Fibroblast of skin of abdomen (primary cell): ENCODE data around the gene SCAMP2.

Experiments
- DNase-seq: peaks from one replicate; pipeline ENCODE4 v3.0.0-alpha.2; 2013

SCAMP2 gene

DNA sequence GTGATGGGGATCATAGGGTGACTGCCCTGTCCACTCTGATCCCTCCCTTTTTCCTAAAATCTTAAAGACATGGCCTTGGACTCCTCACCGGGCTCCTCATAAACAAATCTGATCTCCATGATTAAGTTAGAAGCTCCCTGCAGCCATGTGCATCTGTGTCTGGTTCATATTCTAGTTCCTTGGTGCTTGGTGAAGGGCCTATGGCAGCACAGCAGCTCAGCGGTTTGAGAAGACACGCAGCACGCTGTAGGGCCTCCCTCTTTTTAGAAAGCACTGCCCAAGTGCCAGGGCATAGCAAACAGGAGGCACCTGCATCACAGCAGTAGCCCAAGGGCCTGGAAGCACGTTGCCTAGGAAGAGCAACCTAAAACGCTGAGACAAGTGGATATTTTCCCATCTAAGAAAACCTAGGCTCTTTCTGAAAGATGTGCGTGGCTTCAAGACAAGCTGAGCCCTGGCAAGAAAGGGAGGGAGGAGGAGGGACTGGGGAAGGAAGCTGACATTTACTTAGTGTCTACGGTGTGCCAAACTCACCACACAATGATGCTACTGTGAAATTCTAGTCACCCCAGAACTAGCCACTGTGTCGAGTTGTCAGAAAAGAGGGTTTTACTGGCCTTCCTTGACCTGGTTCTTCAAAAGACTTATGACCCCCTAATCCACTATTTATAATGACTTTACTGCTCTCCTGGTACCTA, 15.3 kb downstream of the SCAMP2 start:
- DNase-seq = no peak

DNA sequence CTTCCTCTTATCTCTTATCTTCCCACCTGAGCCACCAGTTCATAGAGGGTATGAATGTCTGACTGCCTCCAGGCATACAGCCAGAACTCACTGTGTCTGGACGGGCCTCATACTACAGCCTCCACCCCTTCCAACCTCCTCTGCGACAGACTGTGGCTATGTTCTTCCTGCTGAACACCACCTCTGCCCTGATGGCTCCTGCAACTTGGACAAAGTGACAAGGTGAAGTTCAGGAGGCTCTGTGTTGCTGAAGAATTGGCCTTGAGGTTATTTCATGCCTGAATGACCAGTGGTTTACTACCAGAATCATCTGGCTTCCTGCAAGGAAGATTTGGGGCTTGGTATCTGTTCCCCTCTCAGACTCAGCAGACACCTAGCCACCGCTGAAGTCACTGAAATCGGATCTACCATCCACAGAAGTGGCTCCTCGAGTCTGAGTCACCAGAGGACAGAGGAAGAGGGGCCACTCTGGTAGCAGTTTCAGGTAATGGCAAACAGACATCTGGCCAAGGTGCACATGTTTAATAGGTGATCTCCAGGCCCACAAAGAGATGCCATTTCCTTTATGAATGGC, 16.0 kb downstream of the SCAMP2 start:
- no peak for DNase-seq

DNA sequence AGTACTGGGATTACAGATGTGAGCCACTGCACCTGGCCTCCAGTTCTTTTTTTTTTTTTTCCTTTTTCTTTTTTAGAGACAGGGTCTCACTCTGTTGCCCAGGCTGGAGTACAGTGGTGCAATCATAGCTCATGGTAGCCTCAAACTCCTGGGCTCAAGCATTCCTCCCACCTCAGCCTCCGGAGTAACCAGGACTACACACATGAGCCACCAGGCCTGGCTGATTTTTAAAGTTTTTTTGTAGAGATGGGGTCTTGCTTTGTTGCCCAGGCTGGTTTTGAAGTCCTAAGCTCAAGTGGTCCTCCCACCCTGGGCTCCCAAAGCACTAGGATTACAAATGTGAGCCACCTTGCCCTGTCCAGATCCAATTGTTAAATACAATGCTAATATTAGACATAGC, 16.6 kb downstream of the SCAMP2 start:
- DNase-seq = no peak

DNA sequence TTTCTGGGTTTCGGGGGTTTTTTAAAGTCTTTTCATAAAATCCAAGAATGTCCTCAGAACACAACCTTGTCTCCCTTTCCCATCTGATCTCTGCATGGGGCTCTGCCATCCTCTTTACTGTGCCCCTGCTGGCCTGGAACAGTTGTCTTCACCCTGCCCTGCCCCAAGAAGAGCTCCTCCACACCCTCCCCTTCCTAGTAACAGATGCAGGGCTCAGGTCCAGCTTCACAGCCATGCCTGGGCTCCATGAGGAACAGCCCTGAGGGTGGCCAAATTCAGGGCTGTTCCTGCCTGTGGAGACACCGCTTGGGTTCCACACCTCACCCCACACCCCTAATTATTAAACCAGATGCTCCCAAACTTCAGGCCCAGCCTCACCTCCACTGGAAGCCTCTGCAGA, 17.3 kb downstream of the SCAMP2 start:
- DNase-seq = no peak

DNA sequence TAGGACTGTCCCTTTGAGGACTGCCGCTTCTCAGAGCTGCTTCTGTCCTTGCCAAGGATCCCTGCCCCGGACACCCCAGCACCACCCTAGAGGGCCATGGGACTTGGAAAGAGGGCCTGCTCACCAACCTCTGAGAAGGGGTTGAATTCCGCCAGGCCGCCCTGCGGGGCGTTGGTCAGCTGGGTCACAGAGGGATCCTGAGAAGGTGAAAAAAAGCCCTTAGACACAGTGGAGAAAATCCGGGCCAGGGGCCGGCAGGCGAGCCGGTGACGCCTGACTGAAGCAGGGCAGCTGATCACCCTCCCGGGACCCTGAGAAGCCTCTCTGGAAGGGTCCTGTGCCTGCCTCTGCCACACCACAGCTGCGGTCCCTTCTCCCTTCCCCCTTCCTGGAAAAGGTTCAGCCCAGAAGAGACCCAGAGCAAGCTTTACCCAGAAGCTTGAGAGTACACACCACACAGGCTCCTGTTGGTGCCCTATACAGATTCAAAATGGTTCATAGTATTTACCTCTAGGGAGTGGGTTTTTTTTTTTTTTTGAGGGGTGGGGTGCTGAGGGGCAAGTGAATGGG, 18.6 kb downstream of the SCAMP2 start:
- no peak for DNase-seq

DNA sequence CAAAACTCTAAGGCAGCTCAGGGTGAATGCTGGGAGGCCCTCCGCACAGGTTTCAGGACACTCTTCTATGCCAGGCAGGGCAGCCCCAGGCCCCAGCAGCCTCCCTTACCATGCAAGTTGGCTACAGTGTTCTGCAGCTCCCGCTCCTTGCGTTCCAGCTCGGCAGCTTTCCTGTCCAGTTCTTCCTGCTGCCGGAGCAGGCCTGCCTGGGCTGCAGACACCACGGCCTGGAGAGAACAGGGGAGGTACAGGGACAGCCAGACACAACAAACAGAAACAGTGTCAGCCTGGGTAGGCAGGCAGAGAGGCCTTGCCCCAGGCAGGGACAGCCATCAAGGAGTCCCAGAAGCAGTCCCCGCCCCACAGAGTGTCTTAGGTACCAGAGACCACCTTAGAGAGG, 21.2 kb downstream of the SCAMP2 start:
- no peak for DNase-seq

DNA sequence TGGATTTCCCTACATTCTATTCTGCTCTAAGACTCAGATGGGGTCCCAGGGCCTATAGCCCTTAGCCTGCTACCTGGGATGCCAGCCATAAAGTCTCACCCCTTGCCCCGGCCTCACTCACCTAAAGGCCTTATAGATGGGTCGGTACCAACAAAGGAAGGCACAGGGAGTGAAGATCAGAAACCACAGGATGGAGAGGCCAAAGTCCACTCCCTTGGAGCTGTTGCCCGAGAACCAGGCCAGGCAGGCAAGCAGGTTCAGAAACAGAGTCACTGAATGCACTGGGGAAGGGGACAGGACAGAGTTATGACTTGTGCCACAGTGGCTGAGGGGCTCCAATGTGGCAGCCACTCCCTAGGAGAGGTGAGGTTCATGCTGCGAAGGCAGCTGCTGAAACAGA, 22.8 kb downstream of the SCAMP2 start:
- no peak for DNase-seq

DNA sequence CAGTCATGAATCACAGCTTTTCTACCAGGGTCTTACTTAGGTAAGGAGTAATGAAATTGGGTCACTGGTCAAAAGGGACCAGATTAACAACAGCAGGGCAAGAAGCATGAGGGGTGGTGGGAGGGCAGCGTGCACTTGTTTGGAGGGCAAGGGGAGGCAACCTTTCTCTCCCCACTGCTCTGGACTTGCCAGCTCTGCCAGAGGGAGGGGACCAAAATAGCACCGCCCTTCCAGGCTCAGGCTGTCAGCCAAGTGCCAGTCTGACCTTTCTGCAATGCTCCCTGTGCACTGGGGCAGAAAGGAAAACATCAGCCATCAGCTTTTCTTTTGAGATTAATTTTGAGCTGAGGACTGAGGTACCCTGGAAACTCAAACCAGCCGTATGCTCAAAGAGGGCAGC, 25.7 kb downstream of the SCAMP2 start:
- no peak for DNase-seq

DNA sequence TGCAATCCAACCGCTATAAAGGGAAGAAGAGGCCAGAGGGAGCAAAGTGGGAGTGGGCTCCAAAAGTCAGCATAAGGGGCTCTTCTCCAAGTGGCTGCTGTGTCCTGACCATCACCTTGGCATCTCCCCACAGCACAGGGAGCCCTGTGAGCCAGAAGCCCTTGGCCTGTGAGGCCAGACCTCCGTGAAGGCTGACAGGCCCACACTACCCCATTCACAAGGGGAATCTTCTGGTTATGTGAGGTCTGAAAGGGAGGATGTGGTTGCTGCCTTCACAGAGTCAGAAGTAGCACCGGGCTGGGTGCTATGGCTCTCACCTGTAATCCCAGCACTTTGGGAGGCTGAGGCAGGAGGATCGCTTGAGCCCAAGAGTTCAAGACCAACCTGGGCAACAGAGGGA, 27.6 kb downstream of the SCAMP2 start:
- no peak for DNase-seq

DNA sequence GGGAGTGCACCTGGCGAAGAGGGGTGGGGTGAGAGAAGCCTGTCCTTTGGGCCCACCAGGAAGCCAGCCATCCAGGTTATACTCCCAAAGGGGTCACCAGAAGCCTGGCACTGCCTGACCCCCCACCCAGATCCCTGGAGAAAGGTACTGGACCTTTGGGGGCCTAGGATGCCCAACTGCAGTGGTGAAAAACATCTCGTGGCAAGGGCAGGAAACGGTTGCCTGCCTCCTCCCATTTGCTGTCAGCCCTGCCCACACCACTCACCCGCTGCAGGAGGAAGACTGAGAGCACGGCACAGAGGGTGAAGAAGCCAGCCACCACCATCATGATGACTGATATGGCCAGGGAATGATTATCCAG, 28.0 kb downstream of the SCAMP2 start:
- DNase-seq = no peak

DNA sequence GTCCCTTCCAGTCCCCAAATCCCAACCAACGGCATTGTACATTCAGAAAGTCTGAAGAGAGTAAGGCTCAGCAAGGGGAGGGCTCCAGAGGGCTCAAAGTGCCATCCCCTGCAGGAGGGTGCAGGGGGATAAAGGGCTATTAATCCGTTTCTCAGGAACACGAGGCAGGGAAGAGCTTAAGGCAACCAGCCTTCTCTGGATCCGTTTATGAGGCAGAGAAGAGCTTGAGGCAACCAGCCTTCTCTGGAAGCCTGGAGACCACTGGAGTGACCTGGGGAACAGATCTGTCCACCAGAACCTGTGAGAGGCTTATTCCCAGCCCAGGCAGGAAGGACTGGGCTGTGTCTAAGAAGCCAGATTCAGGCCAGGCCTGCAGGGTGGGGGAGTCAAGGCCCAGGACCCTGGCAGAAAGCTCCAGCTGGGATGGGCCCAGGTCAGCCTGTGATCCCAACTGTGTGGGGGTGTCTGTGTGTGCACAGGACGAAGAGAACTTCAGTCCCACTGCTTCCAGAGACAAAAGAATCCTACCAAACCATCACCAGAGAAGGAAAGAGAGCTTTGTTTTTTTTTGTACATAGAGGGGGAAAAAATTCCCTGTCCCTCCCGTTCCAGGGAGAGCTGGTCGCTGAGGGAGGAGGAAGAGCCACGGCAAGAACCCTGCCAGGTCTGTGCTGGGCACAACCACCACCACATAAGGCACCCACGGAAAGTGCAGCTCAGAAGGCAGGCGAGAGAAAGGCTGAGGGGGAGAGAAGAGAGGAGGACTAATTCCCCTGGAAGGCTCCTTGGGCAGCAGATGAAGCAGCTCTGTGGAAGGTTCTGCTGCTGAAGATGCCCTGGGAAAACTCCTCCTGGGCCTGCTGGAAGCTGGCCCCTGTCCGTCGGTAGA, 28.6 kb downstream of the SCAMP2 start:
- no peak for DNase-seq

DNA sequence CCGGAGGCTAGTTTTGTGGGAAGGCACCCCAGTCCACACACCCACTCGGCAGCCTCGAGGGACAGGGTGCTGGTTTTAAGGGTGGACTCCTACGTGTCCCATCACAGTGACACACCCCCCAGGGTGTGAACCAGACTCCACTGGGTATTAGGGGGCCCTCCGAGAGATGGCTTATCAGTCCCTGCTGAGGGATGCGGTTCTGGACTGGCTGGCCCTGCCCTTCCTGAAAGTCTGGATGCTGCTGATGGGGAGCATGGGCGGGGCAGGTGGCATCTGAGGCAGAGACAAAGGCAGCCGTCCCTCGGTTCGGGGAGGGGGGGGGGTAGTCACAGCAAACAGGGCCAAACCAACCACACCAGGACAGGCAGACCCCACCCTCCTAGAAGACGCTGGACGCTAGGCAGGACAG, 29.3 kb downstream of the SCAMP2 start:
- DNase-seq = no peak

DNA sequence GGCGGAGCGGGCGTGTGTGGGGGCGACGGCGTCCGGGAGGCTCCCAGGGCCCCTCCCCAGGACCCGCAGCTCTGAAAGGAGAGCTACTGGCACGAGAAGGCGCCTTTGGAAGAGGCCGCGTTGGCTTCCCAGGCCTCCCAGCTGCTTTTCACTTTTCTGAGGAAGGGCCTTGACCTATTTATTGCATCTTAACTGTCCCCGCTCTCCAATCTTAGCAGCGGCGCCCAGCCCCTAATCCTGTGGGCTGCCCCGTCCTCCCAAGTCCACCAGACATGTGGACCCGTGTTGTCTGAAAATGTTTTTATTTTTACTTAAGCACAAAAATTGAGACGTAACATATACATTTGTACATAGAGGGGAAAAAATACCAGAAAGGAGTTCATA, 29.7 kb downstream of the SCAMP2 start:
- no peak for DNase-seq

DNA sequence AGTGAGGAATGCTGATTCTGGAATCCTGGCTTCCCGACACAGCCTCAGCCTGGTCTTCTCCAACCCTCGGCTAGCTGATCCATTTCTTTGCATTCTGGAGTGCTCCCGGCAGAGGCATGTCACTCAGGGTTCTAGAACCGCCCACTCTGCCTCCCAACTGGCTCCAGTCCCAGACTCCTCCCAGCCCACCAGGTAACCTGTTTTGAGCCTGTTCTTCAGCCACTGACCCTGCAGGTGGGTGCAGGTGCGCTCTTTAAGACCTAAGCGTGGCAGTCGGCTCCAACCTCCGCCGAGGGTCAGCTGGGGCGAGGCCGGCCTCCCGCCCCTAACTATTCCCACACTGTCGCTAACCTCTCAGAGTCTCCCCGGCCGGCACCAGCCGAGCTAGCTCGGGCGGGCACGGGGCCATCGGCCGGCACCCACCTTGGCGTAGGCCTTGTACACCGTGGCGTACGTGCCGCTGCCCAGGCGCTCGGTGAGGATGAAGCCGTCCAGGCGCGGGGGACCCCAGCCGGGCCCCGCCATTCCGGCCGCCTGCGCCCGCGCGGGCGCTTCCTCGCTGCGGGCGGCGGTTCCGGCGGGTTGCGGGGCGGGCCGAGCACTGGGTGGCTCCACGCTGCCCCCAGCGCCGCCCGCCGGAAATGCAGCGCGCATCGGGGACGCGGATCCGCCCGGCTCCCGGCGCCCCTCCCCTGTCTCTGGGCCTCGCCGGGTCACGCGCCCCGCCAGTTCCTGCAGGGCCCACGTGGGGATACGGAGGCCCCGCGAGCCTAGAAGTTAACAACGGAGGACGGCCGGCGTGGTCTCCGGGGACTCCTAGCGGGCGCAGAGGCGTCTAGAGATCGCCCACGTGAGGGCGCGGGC, 30.4 kb downstream of the SCAMP2 start, which contains the start of gene ULK3:
ULK3 (minus strand) TSS at position 576 of the 864 bp plus-strand sequence; CDS start at position 525, 51 bp downstream.
- DNase-seq = peak; percentile 87

DNA sequence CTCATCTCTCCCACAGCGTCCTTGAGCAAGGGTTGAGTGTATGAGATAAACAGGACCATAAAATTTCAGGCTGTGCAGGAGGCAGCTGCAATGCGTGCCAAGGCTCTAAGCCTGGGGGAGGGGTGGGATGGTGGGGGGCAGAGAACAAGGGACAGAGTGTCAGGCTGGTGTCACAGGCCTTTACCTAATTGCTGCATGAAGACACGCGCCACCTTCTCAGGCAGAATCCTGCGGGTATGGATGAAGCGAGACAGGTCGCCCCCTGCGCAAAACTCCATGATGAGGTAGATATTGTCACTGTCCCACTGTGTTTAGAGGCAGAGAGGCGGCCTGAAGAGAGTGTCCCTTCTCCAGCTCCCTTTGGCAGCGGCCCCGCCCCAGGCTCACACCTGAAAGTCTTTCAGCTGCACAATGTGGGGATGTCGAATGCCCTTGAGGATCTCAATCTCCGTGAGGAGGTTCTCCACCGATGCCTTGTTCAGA, 31.2 kb downstream of the SCAMP2 start:
- no peak for DNase-seq

DNA sequence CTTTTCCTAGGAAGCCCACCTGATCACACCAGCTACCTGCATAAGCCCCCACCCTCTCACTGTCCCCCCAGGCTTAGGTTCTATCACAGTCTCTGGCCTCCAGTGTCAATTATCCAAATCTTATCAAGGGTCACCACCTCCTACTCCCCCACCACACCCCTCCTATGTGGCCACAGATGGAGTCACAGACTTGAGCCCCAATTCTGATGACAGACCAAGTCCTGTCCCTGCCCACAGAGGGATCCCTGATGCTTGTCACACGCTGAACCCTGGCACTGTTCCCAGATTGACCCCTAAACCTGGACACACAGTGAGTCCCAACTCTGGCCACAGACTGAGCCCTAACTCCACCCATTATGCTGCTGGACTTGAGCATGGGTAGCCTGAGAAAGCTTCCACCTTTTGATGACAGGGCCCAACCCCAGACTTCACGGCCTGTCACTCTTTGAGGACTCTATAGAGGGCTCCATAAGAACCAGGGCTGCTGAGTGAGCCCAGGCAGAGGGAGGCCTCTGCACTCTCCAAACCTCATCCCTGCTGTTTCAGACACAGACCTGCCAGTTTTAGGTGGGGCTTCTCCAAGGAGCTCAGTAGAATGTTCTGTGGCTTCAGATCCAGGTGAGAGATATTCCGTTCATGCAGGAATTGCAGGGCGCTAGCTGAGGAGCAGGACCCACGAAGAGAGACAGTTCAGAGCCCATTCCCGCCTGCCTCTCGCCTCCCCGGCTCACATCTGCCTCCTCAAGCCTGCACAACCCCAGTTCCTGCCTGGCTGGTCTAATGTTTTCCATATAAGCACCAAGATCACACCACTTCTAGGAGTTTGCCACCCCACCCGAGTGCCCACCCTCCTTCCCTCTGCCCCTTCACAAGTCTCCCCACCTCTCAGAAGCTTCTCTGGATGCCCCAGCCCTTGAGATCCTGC, 32.1 kb downstream of the SCAMP2 start:
- no peak for DNase-seq

DNA sequence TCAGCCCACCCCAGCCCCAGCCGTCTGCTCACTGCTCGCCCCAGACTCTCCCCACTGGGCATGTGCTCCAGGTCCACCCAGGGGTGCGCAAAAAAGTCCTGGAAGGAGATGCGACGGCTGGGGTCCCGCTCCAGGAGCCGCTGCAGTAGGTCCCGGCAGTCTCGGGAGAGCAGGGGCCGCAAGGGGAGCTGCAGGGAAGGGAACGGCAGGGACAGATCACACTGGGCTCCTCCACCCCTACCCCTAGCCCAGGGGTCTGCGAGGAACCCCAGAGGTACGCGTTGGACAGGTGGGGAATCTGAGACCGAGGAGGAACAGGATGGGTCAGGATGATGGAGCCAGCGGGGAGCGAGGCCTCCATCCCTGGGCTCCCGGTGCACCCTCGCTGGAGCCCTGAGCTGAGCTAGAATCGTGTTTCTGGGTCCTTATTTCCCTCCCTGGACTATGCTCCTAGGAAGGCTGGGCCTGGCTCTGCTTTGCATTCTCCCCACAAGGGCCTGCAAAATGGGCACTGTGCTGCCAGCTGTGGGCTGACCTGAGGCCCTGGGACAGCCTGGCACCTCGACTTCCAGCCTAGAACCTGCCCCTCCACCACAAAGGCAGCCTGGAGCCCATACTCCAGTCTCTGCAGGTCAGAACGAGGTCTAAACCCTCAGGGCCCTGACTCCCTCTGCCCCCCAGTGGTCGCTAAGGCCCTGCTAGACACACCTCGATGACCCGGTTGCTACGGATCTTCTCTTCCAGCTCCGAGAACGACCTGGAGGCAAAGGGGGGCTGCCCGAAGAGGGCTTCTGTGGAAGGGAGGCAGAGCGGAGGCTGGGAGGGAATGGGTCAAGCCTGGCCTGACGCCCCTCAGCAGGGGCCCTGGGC, 33.4 kb downstream of the SCAMP2 start:
- DNase-seq = no peak

DNA sequence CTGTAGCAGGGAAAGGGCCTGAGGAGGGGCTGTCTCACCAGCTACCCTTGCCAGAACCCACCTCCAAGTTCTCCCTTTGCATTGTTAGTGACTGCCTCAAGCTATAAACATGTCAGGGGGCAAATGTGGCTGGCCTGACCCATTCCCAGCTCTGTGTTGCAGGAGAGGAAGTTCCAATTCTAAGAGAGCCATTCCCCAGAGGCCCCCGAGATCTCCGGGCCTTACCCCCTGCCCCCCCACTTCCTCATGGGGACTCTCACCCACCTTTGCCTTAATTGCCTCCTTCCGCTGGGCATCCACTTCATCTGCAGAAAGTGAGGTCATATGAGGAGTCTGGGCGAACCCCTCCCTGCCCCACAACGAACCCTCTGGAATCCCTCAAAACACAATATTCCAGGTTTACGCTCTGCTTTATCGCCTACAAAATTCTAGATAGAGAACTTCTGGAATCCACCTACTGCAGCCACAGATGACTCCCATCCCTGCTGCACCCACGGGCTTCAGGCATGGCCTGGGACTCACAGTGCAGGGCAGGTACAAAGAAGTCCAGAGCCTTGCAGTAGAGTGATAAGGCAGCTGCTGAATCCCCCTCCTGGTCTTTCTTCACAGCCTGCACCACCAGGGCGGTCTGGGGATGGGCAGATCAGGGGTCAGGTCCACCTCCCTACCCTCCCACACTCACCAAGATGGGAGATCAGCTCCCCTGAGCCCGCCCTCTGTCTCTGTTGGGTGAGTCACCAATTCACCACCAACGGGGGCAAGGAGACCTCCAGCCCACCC, 34.2 kb downstream of the SCAMP2 start:
- DNase-seq = no peak

DNA sequence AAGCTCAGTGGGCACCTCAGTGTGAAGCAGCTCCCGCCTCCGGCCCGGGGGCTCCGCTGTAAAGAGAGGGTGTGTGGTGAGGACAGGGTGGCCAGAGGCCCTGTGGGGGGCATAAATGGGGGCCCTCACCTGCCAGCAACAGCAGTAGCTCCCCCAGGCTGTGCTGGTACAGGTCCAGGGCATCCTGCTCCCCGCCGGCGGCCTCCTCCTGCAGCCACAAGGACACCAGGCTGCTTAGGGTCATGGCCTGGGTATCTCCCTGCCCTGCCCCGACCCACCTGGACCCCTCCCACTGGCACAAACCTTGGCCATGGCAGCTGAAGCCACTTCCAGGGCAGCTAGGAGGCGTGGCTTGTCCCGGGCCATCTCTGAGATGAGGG, 35.0 kb downstream of the SCAMP2 start:
- no peak for DNase-seq
